ENCODE results near the gene MYEOV. TPM values are rescaled to one million over a fixed set of nuclear protein-coding genes. Genes with fewer than 3 reads are reported as not detected.

MYEOV gene
- total RNA-seq, 1 donor from 2014 or later = 0.35 TPM

- H3K36me3 Mint-ChIP-seq (ENCODE audit: low read depth) = peaks cover 3% of the 10 kb centered on the region
- H3K27me3 Mint-ChIP-seq (ENCODE audit: low read depth) = no peaks in the 10 kb centered on the region
- no peak overlapping the region for H3K27ac Mint-ChIP-seq (ENCODE audit: unreplicated experiment)
- peaks cover 5% of the 10 kb centered on the region for H3K9me3 Mint-ChIP-seq
- H3K4me1 Mint-ChIP-seq = peaks cover 10% of the 10 kb centered on the region
- no peak for TF ChIP-seq CTCF (conservative IDR thresholded peaks at IDR 0.05)
- H3K4me3 Mint-ChIP-seq = no peak overlapping the region
- DNase-seq (ENCODE audit: low read depth, low spot score) = no peak
Observed at GRCh38 chr11:69328231-69328630, 34.3 kb downstream of the MYEOV start.

- no peak overlapping the region for H3K4me3 Mint-ChIP-seq
- no peaks in the 10 kb centered on the region for H3K27me3 Mint-ChIP-seq (ENCODE audit: low read depth)
- TF ChIP-seq CTCF (conservative IDR thresholded peaks at IDR 0.05) = no peak
- peaks cover 3% of the 10 kb centered on the region for H3K36me3 Mint-ChIP-seq (ENCODE audit: low read depth)
- H3K4me1 Mint-ChIP-seq = peaks cover 10% of the 10 kb centered on the region
- DNase-seq (ENCODE audit: low read depth, low spot score) = no peak
- H3K27ac Mint-ChIP-seq (ENCODE audit: unreplicated experiment) = no peak overlapping the region
- H3K9me3 Mint-ChIP-seq = peaks cover 5% of the 10 kb centered on the region
Observed at GRCh38 chr11:69329581-69329980, 35.6 kb downstream of the MYEOV start.

GRCh38 chr11:69330330-69330729 is 36.4 kb downstream of the MYEOV start:
- H3K27ac Mint-ChIP-seq (ENCODE audit: unreplicated experiment) = no peak overlapping the region
- H3K4me3 Mint-ChIP-seq = no peak overlapping the region
- peaks cover 3% of the 10 kb centered on the region for H3K36me3 Mint-ChIP-seq (ENCODE audit: low read depth)
- no peaks in the 10 kb centered on the region for H3K27me3 Mint-ChIP-seq (ENCODE audit: low read depth)
- H3K4me1 Mint-ChIP-seq = peaks cover 10% of the 10 kb centered on the region
- peaks cover 5% of the 10 kb centered on the region for H3K9me3 Mint-ChIP-seq
- DNase-seq (ENCODE audit: low read depth, low spot score) = no peak
- TF ChIP-seq CTCF (conservative IDR thresholded peaks at IDR 0.05) = no peak

GRCh38 chr11:69333149-69333710 is 39.3 kb downstream of the MYEOV start:
- DNase-seq (ENCODE audit: low read depth, low spot score) = no peak
- TF ChIP-seq CTCF (conservative IDR thresholded peaks at IDR 0.05) = no peak
- Mint-ChIP-seq H3K36me3 (ENCODE audit: low read depth) (peaks cover 3% of the 10 kb centered on the region), H3K4me3 (no peak overlapping the region), H3K27me3 (ENCODE audit: low read depth) (no peaks in the 10 kb centered on the region), H3K4me1 (peaks cover 10% of the 10 kb centered on the region), H3K9me3 (peaks cover 5% of the 10 kb centered on the region), H3K27ac (ENCODE audit: unreplicated experiment) (no peak overlapping the region)

- TF ChIP-seq CTCF (conservative IDR thresholded peaks at IDR 0.05) = no peak
- no peak overlapping the region for H3K4me3 Mint-ChIP-seq
- H3K36me3 Mint-ChIP-seq (ENCODE audit: low read depth) = peaks cover 3% of the 10 kb centered on the region
- no peak for DNase-seq (ENCODE audit: low read depth, low spot score)
- H3K9me3 Mint-ChIP-seq = peaks cover 5% of the 10 kb centered on the region
- no peaks in the 10 kb centered on the region for H3K27me3 Mint-ChIP-seq (ENCODE audit: low read depth)
- H3K4me1 Mint-ChIP-seq = peaks cover 10% of the 10 kb centered on the region
- no peak overlapping the region for H3K27ac Mint-ChIP-seq (ENCODE audit: unreplicated experiment)
Observed at GRCh38 chr11:69333879-69334278, 39.9 kb downstream of the MYEOV start.

Measured in neural crest cell (in vitro differentiated cells).